ENCODE results near the gene UGCG.

UGCG gene

DNA sequence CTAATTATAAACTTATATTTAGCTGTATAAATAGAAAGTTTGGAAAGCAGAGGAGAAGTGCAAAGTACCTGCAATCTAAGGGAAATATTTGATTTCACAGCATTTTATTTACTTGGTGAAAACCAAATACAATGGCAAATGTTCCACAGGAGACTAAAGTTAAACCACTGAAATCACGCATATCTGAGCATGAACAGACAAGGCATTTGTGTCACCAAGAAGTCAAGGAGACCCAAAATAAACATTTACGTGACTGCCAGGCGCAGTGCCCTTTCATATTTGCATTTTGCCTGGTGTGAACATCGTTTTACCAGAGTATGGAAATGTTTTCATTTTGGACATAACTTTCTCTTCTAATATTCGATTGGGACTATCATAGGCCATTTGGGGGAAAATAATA, 20.6 kb downstream of the UGCG start:
- H3F3A ChIP-seq (ENCODE audit: low read depth), result no peaks in the 10 kb centered on the region
- H2AFZ ChIP-seq (ENCODE audit: low read length), result no peak overlapping the region
- H3K9ac ChIP-seq (ENCODE audit: low read depth, low read length, poor library complexity, severe bottlenecking), result no peak overlapping the region
- peaks cover 12% of the 10 kb centered on the region for H4K20me1 ChIP-seq (ENCODE audit: insufficient read depth, low read length, poor library complexity, severe bottlenecking)
- H3K4me2 ChIP-seq (ENCODE audit: low read depth, low read length, poor library complexity, severe bottlenecking), result no peak overlapping the region
- peaks cover 5% of the 10 kb centered on the region for H3K4me1 ChIP-seq (ENCODE audit: insufficient read depth, low read length, poor library complexity, severe bottlenecking)
- peaks cover 50% of the 10 kb centered on the region for H3K79me2 ChIP-seq (ENCODE audit: insufficient read depth, low read length)
- H3K9me2 ChIP-seq (replicated peaks; ENCODE audit: low read depth, low read length), result no peaks in the 10 kb centered on the region
- no peak overlapping the region for H3K4me3 ChIP-seq (ENCODE audit: low read length, poor library complexity, severe bottlenecking)
- no peaks in the 10 kb centered on the region for H3K9me3 ChIP-seq (ENCODE audit: insufficient read depth, low read depth, low read length)
- no peaks in the 10 kb centered on the region for H3K27me3 ChIP-seq (ENCODE audit: insufficient read depth, low read length, poor library complexity, severe bottlenecking)
- peaks cover 20% of the 10 kb centered on the region; the same call in 1 of the 2 replicates for H3K36me3 ChIP-seq (ENCODE audit: insufficient read depth, low read length)
- TF ChIP-seq, protein P1, sequence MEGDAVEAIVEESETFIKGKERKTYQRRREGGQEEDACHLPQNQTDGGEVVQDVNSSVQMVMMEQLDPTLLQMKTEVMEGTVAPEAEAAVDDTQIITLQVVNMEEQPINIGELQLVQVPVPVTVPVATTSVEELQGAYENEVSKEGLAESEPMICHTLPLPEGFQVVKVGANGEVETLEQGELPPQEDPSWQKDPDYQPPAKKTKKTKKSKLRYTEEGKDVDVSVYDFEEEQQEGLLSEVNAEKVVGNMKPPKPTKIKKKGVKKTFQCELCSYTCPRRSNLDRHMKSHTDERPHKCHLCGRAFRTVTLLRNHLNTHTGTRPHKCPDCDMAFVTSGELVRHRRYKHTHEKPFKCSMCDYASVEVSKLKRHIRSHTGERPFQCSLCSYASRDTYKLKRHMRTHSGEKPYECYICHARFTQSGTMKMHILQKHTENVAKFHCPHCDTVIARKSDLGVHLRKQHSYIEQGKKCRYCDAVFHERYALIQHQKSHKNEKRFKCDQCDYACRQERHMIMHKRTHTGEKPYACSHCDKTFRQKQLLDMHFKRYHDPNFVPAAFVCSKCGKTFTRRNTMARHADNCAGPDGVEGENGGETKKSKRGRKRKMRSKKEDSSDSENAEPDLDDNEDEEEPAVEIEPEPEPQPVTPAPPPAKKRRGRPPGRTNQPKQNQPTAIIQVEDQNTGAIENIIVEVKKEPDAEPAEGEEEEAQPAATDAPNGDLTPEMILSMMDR (conservative IDR thresholded peaks at IDR 0.05; ENCODE audit: low read length), result no peak
- no peak for TF ChIP-seq EZH2phosphoT487 (IDR thresholded peaks at IDR 0.05; ENCODE audit: borderline replicate concordance)

GRCh38 chr9:111917980-111918379, 21.4 kb downstream of the UGCG start:
- Histone ChIP-seq H3K9me2 (replicated peaks; ENCODE audit: low read depth, low read length) (no peaks in the 10 kb centered on the region), H3K4me2 (ENCODE audit: low read depth, low read length, poor library complexity, severe bottlenecking) (no peak overlapping the region), H3K4me1 (ENCODE audit: insufficient read depth, low read length, poor library complexity, severe bottlenecking) (peaks cover under 1% of the 10 kb centered on the region), H3K9ac (ENCODE audit: low read depth, low read length, poor library complexity, severe bottlenecking) (no peak overlapping the region), H2AFZ (ENCODE audit: low read length) (no peak overlapping the region), H3K27me3 (ENCODE audit: insufficient read depth, low read length, poor library complexity, severe bottlenecking) (no peaks in the 10 kb centered on the region), H3K79me2 (ENCODE audit: insufficient read depth, low read length) (peaks cover 45% of the 10 kb centered on the region), H3K4me3 (ENCODE audit: low read length, poor library complexity, severe bottlenecking) (no peak overlapping the region), H3F3A (ENCODE audit: low read depth) (no peaks in the 10 kb centered on the region), H4K20me1 (ENCODE audit: insufficient read depth, low read length, poor library complexity, severe bottlenecking) (peaks cover 5% of the 10 kb centered on the region), H3K9me3 (ENCODE audit: insufficient read depth, low read depth, low read length) (no peaks in the 10 kb centered on the region), H3K36me3 (ENCODE audit: insufficient read depth, low read length) (peaks cover 20% of the 10 kb centered on the region; the same call in 1 of the 2 replicates)
- TF ChIP-seq, protein P1 (conservative IDR thresholded peaks at IDR 0.05; ENCODE audit: low read length), result no peak
- no peak for TF ChIP-seq EZH2phosphoT487 (IDR thresholded peaks at IDR 0.05; ENCODE audit: borderline replicate concordance)

DNA sequence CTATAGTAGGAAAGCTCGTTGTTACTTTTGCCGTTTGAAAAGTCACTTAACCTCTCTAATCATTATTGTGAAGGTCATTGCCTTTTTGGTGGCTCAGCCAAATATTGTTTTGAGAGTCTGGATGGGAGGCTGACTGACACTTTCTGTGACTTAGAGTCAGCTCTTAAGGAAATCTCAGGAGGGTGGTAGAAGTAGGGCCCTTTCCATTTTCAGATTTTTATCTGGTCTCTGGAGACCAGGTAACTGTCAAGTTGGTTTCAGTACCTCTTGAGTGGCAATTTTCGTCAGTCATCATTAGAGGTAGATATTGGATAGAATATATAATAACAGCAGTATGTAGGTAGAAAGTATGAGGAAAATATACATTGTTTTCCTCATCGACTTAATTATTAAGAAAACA, 23.3 kb downstream of the UGCG start:
- TF ChIP-seq EZH2phosphoT487 (IDR thresholded peaks at IDR 0.05; ENCODE audit: borderline replicate concordance), result no peak
- TF ChIP-seq, protein P1 (conservative IDR thresholded peaks at IDR 0.05; ENCODE audit: low read length), result no peak
- no peak overlapping the region for H3K4me2 ChIP-seq (ENCODE audit: low read depth, low read length, poor library complexity, severe bottlenecking)
- H3K9me3 ChIP-seq (ENCODE audit: insufficient read depth, low read depth, low read length), result no peaks in the 10 kb centered on the region
- no peak overlapping the region for H3K9ac ChIP-seq (ENCODE audit: low read depth, low read length, poor library complexity, severe bottlenecking)
- peaks cover 21% of the 10 kb centered on the region; the same call in 1 of the 2 replicates for H3K36me3 ChIP-seq (ENCODE audit: insufficient read depth, low read length)
- H4K20me1 ChIP-seq (ENCODE audit: insufficient read depth, low read length, poor library complexity, severe bottlenecking), result no peaks in the 10 kb centered on the region
- H2AFZ ChIP-seq (ENCODE audit: low read length), result no peak overlapping the region
- no peaks in the 10 kb centered on the region for H3F3A ChIP-seq (ENCODE audit: low read depth)
- H3K4me3 ChIP-seq (ENCODE audit: low read length, poor library complexity, severe bottlenecking), result no peak overlapping the region
- H3K27me3 ChIP-seq (ENCODE audit: insufficient read depth, low read length, poor library complexity, severe bottlenecking), result no peaks in the 10 kb centered on the region
- H3K9me2 ChIP-seq (replicated peaks; ENCODE audit: low read depth, low read length), result no peaks in the 10 kb centered on the region
- no peaks in the 10 kb centered on the region for H3K4me1 ChIP-seq (ENCODE audit: insufficient read depth, low read length, poor library complexity, severe bottlenecking)
- peaks cover 28% of the 10 kb centered on the region for H3K79me2 ChIP-seq (ENCODE audit: insufficient read depth, low read length)
